CD4-positive, alpha-beta T cell (primary cell): ENCODE measurements around the gene PRKN. TPM values are rescaled to one million over a fixed set of nuclear protein-coding genes. Genes with fewer than 3 reads are reported as not detected.

Experiments
- ATAC-seq: fragments of 200-7000 bp; cut with Tn5 transposase; one replicate; pipeline ENCODE4 v1.10.0; 2022; ENCODE audit warnings: mild to moderate bottlenecking; ENCODE audit not compliant: poor library complexity
- CTCF ChIA-PET: fragments of 350-600 bp; sonication (Branson Sonifier 250); formaldehyde crosslinking; loops from one replicate; lab custom pipeline; 2021; ENCODE audit warnings: antibody characterized with exemption, inconsistent platforms; lab: Charles Lee
- POLR2A ChIA-PET: fragments of 350-600 bp; sonication (Branson Sonifier 250); formaldehyde crosslinking; loops from one replicate; lab custom pipeline; 2021; ENCODE audit warnings: antibody characterized with exemption, inconsistent platforms; lab: Charles Lee
- DNase-seq, 14 experiments: peaks; one replicate each; pipeline ENCODE4 v3.0.0-alpha.2; 2013 to 2020; ENCODE audit warnings: mixed read lengths in 2 of 14
- H3K27ac ChIP-seq, 2 donors: one replicate each; pipeline versions ENCODE4 v1.5.1 to v1.7.0; 2013; ENCODE audit warnings: low read length in 2 of 2, low read depth in 1 of 2, mild to moderate bottlenecking in 1 of 2
- H3K27me3 ChIP-seq, 2 experiments: 1 replicate in 1 of 2; 2 replicates in 1 of 2; pipeline versions ENCODE4 v1.6.1 to v1.7.0; 2013; ENCODE audit warnings: low read length in 2 of 2, control low read depth in 1 of 2, mild to moderate bottlenecking in 1 of 2, moderate library complexity in 1 of 2; ENCODE audit not compliant: insufficient read depth in 2 of 2, control insufficient read depth in 1 of 2
- H3K36me3 ChIP-seq: one replicate; pipeline ENCODE4 v1.6.1; 2013; ENCODE audit warnings: low read length, control low read depth; ENCODE audit not compliant: insufficient read depth
- H3K4me1 ChIP-seq: one replicate; pipeline ENCODE4 v1.6.1; 2013; ENCODE audit warnings: low read length, control low read depth; ENCODE audit not compliant: insufficient read depth
- H3K4me3 ChIP-seq: one replicate; pipeline ENCODE4 v1.5.1; 2013; ENCODE audit warnings: mild to moderate bottlenecking, low read length, moderate library complexity
- H3K9me3 ChIP-seq, 2 experiments: 1 replicate in 1 of 2; 2 replicates in 1 of 2; pipeline versions ENCODE4 v1.6.1 to v1.7.0; 2013; ENCODE audit warnings: low read length in 2 of 2, mild to moderate bottlenecking in 2 of 2, control low read depth in 1 of 2, moderate library complexity in 1 of 2; ENCODE audit not compliant: control insufficient read depth in 1 of 2, insufficient read depth in 1 of 2
- H3K27ac Mint-ChIP-seq: one replicate; pipeline ENCODE4 v1.8.0; 2020; ENCODE audit warnings: mixed read lengths
- H3K27me3 Mint-ChIP-seq: one replicate; pipeline ENCODE4 v1.8.0; 2021; ENCODE audit warnings: mixed read lengths
- H3K36me3 Mint-ChIP-seq: one replicate; pipeline ENCODE4 v1.8.0; 2021; ENCODE audit warnings: low read depth, mixed read lengths
- H3K4me1 Mint-ChIP-seq: one replicate; pipeline ENCODE4 v1.8.0; 2021; ENCODE audit warnings: low read depth, mixed read lengths
- H3K4me3 Mint-ChIP-seq: one replicate; pipeline ENCODE4 v1.8.0; 2020; ENCODE audit warnings: mild to moderate bottlenecking, mixed read lengths
- H3K9me3 Mint-ChIP-seq: one replicate; pipeline ENCODE4 v1.8.0; 2020; ENCODE audit warnings: mixed read lengths
- CTCF ChIP-seq: fragments of 200-600 bp; IDR thresholded peaks from one replicate; pipeline ENCODE4 v1.8.0; 2022; ENCODE audit warnings: antibody characterized with exemption, mild to moderate bottlenecking
- intact Hi-C, 2 experiments: fragments of 100-400 bp; cut with DNase I in 1 of 2; cut with micrococcal nuclease in 1 of 2; formaldehyde crosslinking; loops; one replicate each; pipeline versions ENCODE4 v1.15.1 to v1.9.0; 2023 to 2025; cut with DNase I, micrococcal nuclease
- total RNA-seq, 174 experiments: library from RNA in 2 of 174; stranded (reverse) in 2 of 174; gene quantifications; one replicate each; pipeline ENCODE4 v1.2.3 and lab custom pipeline; 2021 to 2026

Gene PRKN
- total RNA-seq, 2 experiments from 2014 or later: 5.2 to 5.4 TPM

GRCh38 chr6:162251257-162251656 is 476.3 kb downstream of the PRKN start:
- no peaks in the 10 kb centered on the region for H3K4me1 ChIP-seq
- H3K36me3 ChIP-seq: no peaks in the 10 kb centered on the region
- Mint-ChIP-seq H3K4me1 (no peaks in the 10 kb centered on the region), H3K4me3 (no peak overlapping the region), H3K36me3 (no peaks in the 10 kb centered on the region), H3K27me3 (no peaks in the 10 kb centered on the region), H3K27ac (no peak overlapping the region), H3K9me3 (peaks cover 5% of the 10 kb centered on the region)
- ChIA-PET CTCF (no interaction called here), POLR2A (no interaction called here)
- no peak for DNase-seq
- no peaks in the 10 kb centered on the region for H3K27me3 ChIP-seq
- intact Hi-C loops: no loop called here
- H3K27ac ChIP-seq: no peak overlapping the region
- ATAC-seq: no peak
- H3K9me3 ChIP-seq: no peaks in the 10 kb centered on the region
- TF ChIP-seq CTCF: no peak
- no peak overlapping the region for H3K4me3 ChIP-seq

- intact Hi-C loops: no loop called here
- H3K36me3 ChIP-seq: no peaks in the 10 kb centered on the region
- Mint-ChIP-seq H3K4me3 (no peak overlapping the region), H3K9me3 (peaks cover 5% of the 10 kb centered on the region), H3K27ac (no peak overlapping the region), H3K36me3 (no peaks in the 10 kb centered on the region), H3K27me3 (no peaks in the 10 kb centered on the region), H3K4me1 (no peaks in the 10 kb centered on the region)
- H3K27me3 ChIP-seq: no peaks in the 10 kb centered on the region
- ATAC-seq (no peak), DNase-seq (no peak)
- no peak for TF ChIP-seq CTCF
- CTCF ChIA-PET: no interaction called here
- H3K27ac ChIP-seq: no peak overlapping the region
- H3K9me3 ChIP-seq: no peaks in the 10 kb centered on the region
- no peak overlapping the region for H3K4me3 ChIP-seq
- POLR2A ChIA-PET: no interaction called here
- no peaks in the 10 kb centered on the region for H3K4me1 ChIP-seq
Observed at GRCh38 chr6:162249907-162250642, 477.5 kb downstream of the PRKN start.

GRCh38 chr6:162245830-162246420 is 481.6 kb downstream of the PRKN start:
- intact Hi-C loops: no loop called here
- POLR2A ChIA-PET: no interaction called here

More at GRCh38 chr6:162245830-162246420, 481.6 kb downstream of the PRKN start:
- CTCF ChIA-PET: no interaction called here
- Histone ChIP-seq H3K27ac (no peak overlapping the region), H3K4me1 (no peaks in the 10 kb centered on the region), H3K27me3 (no peaks in the 10 kb centered on the region), H3K9me3 (no peaks in the 10 kb centered on the region), H3K4me3 (no peak overlapping the region), H3K36me3 (no peaks in the 10 kb centered on the region)
- ATAC-seq (no peak), DNase-seq (no peak)
- Mint-ChIP-seq H3K27me3 (no peaks in the 10 kb centered on the region), H3K4me3 (no peak overlapping the region), H3K4me1 (no peaks in the 10 kb centered on the region), H3K9me3 (peaks cover 5% of the 10 kb centered on the region), H3K36me3 (no peaks in the 10 kb centered on the region), H3K27ac (no peak overlapping the region)
- no peak for TF ChIP-seq CTCF
